HTERT RPE-1 (cell line): ENCODE data around the gene NRXN3.

Experiments
- in situ Hi-C: fragments of 300-500 bp; cut with MboI; formaldehyde crosslinking; loops from 4 replicates; pipeline ENCODE4 v1.14.3; 2020; ENCODE audit warnings: low sequenced_read_pairs

The NRXN3 gene

GRCh38 chr14:79175671-79176070, 1005.5 kb downstream of the NRXN3 start:
- in situ Hi-C loops, result no loop called here

DNA sequence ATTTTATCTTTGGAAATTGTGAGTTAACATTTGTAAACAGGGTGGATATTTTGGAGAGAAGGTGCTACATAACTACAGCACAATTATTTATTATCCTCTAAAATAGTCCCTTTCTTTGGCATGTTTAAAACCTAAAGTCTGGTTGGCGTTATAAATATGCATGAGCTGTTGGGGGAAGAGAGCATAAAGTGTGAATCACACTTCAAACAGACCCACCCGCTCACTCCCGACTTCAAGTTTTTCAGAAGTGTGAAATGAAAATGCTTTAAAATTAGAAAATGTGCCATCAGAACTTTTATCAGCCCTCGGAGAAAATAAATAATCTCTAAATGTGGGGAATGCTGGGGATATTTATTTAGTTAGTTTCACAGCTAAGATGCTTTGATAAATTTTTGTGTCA, 1006.9 kb downstream of the NRXN3 start:
- in situ Hi-C loops, result no loop called here

GRCh38 chr14:79178719-79179118, 1008.5 kb downstream of the NRXN3 start:
- in situ Hi-C loops, result no loop called here

DNA sequence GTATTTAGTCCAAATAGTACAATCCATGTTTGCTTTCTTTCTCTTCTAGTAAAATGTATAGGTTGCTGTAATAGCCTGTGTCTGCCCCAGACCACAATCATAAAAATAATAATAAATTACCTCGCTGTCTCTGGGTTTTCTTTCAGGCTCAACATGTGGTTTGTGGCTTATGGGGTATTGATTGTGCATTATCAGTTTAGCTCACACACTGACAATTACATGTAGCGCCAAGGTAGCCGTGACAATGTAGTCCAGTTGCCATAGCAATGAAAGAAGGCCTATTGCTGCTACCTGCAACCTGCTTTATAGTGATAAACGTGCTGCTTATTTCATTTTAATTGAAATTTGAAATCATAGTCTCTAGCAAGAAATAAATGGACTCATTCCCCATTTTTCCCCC, 1009.8 kb downstream of the NRXN3 start:
- in situ Hi-C loops, result no loop called here

DNA sequence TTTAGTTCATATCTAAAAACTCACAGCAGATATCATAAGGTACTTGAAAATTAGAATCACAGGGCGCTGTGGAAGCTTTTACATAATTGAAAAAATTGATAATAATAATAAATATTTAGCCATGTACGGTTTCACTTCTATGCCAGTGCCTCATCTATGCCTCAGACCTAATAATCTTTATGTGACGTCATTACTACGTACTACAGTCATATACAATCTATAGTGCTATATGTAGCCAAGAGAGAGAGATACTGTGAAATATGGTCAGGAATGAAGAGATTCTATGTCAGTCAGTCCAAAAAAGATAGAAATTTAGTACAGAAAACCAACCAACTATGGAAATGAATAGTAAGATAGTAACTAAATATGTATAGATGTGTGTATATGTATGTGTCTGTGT, 1010.5 kb downstream of the NRXN3 start:
- in situ Hi-C loops, result no loop called here

- in situ Hi-C loops, result no loop called here
Observed at GRCh38 chr14:79186523-79186922, 1016.4 kb downstream of the NRXN3 start.

GRCh38 chr14:79193689-79194477, 1023.7 kb downstream of the NRXN3 start:
- in situ Hi-C loops, result no loop called here

GRCh38 chr14:79196216-79196615, 1026.0 kb downstream of the NRXN3 start:
- in situ Hi-C loops, result no loop called here

GRCh38 chr14:79197516-79197915, 1027.3 kb downstream of the NRXN3 start:
- in situ Hi-C loops, result no loop called here

DNA sequence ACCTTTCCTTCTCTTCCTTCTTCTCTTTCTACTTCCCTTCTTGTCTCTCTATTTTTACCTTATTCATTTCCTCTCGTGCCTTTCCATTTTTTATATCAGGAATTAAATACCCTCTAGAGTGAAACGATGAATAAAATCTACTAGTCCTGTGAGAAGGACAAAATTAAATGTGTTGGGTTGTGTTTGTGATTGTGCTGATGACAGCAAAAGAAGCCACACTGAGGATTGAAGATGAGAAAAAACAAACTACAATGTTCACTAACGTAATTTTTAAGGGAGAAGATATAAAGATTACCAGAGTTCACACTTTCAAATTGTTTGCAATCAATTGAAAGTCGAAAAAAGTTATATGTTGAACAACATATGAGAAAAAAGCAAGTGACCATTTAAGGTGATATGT, 1029.0 kb downstream of the NRXN3 start:
- in situ Hi-C loops, result no loop called here

DNA sequence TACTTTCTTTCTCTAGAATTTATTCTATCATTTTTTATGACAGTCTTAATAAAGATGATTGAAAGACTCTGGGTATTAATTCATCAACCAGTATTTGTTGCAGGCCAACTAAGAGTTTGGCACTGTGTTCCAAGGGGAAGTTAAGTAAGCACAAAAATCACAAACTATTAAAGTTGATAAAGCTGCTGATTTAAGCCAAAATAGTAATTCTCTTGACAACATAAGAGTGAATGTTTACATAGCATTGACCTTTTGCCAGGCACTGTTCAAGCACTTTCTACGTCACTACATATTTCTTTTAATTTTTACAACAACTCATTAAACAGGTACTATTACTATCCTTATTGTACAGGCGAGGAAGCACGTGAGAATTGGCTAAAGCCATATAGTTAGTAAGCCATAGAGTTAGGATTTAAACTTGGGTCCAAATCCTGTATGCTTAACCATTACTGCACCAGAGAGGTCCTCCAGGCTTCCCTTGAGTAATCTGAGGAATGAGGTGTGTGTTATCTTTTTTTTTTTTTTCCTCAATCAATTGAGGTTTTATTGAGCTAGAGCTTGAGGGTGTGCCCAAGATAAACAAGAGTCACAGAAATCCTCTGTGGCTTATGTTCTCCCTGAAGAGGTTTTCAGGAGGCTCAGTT, 1031.5 kb downstream of the NRXN3 start:
- in situ Hi-C loops, result no loop called here

GRCh38 chr14:79204591-79204990, 1034.4 kb downstream of the NRXN3 start:
- in situ Hi-C loops, result no loop called here

DNA sequence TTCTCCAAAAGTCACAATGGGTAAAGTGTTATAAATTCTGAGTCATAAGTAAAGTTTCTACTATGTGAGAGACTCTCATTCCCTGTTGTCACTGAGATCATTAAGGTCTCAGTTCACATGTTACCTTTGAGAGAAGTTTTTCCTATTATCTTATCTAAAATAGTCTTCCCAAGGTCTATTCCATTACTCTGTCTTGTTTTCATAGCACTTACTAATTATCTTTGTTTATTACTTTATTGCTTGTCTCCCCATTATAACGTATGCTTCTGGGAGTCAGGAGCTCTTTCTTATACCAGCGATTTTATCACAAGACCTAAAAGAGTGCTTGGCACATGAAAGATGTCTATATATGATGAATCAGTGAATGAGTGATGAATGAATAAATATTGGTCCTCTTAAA, 1039.2 kb downstream of the NRXN3 start:
- in situ Hi-C loops, result no loop called here

- in situ Hi-C loops, result no loop called here
Observed at GRCh38 chr14:79225815-79226214, 1055.6 kb downstream of the NRXN3 start.

DNA sequence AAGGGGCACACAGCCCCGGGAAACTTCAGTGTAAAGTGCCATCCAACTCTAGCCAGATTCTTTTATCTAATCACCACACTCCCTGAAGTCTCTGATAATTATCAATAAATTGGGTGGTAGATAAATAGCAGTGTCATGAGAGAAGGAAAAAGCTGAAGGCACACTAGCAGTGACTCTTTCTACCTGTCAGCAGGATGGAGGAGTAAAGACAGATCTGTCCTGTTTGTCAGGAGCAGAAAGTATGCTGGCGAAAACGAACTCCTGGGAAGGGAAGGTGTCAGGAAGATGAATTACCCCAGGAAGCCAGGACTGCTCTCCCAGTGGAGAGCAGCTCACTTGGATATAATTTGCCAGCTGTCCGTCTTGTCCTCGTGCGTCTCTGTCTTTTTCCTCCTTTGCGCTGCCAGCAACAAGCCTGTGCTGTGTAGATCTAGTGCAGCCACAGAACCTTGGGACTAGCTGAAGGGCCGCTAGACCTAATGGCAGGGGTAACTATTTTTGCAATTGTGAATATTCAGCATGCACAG, 1059.3 kb downstream of the NRXN3 start:
- in situ Hi-C loops, result no loop called here

- in situ Hi-C loops, result no loop called here
Observed at GRCh38 chr14:79242666-79243065, 1072.5 kb downstream of the NRXN3 start.

DNA sequence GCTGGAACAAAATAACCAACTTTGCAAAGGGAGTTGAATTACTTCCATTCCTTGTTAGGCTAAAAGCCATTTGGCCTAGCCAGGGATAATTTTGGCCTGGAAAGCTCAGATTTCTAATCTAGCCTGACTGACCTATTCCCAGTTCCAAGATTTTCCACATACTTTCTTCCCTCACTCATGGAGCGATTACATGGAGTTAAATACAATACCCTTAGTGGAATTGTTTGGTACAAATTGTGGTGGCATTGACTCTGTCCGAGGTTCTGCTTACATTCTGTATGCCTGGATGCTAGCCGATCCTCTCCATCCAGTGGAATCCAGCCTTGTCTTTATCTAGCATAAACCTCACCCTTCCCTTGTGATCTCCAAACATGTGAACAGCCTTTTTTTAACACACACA, 1076.0 kb downstream of the NRXN3 start:
- in situ Hi-C loops, result no loop called here

DNA sequence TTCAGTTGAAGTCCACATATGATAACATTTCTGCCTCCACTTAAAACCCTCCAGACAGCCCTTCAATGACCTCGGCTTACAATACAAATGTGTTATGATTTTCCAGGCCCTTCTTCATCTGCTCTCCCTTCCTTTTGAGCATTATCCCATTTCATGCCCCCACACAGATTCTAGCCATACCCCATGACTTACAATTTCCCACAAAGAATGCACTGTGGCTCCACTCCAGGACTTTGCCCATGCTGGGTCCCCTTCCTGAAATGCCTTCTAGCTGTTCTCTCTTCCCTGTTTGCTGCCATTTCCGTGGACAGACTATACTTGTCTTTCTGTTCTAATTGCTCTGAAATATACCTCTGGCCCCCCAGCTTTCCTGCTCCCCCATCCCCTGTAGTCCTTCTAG, 1078.0 kb downstream of the NRXN3 start:
- in situ Hi-C loops, result no loop called here

- in situ Hi-C loops, result no loop called here
Observed at GRCh38 chr14:79248771-79249170, 1078.6 kb downstream of the NRXN3 start.

- in situ Hi-C loops, result no loop called here
Observed at GRCh38 chr14:79251278-79251677, 1081.1 kb downstream of the NRXN3 start.

DNA sequence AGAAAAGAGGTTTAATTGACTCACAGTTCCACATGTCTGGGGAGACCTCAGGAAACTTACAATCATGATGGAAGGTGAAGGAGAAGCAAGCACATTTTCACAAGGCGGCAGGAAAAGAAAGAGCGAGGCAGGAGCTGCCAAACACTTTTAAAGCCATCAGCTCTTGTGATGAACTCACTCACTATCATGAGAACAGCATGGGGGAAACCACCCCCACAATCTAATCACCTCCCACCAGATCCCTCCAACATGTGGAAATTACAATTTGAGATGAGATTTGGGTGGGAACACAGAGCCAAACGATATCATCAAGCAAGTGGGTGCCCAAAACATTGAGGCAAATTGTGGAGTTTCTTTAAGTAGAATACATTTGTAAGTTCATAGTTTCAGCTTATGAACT, 1083.4 kb downstream of the NRXN3 start:
- in situ Hi-C loops, result no loop called here

DNA sequence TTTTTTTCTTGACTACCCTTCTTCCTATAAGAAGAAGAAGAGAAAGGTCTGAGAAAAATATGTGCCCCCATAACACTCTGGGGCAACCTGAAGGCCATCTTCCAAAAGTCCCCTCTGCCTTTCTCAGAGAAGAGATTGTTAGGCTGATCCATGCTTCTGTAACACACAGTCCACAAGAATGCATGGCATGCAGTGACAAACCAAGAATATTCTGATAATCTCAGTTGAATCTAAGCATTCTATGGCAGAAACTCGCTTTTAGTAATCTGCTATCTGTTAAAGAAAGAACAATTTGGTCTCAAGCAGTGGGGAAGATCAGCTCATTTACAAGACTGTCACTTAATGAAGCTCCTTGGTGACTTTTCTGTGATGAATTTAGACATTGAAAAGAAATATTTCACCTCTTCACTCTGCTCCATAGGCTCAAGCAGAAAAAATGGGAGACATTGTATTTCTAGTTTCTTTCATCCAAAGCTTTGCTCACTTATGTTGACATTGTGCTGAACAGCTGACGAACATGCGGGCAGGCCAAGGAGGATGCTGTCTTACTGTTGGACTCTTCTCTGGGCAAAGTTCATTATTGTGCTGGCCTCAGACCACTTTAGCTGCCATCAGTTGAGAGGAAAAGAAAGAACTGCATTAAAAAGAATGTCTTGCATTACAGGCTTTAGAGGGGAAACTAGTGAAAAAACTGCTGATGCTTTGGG, 1084.0 kb downstream of the NRXN3 start:
- in situ Hi-C loops, result no loop called here
